Hepatocyte (in vitro differentiated cells): Measurements from ENCODE around the gene ITPKA.

Source experiments
- EZH2 ChIP-seq: fragments of 200-600 bp; sonication (generic); IDR thresholded peaks from 2 replicates; pipeline ENCODE4 v1.6.1; 2016; ENCODE audit warnings: antibody characterized with exemption, mild to moderate bottlenecking, borderline replicate concordance
- TF ChIP-seq, protein P1 (sequence below): fragments of 200-600 bp; sonication (generic); IDR thresholded peaks from 2 replicates; pipeline ENCODE4 v1.5.1; 2016; ENCODE audit warnings: antibody characterized with exemption, mild to moderate bottlenecking; ENCODE audit not compliant: poor library complexity

DNA sequence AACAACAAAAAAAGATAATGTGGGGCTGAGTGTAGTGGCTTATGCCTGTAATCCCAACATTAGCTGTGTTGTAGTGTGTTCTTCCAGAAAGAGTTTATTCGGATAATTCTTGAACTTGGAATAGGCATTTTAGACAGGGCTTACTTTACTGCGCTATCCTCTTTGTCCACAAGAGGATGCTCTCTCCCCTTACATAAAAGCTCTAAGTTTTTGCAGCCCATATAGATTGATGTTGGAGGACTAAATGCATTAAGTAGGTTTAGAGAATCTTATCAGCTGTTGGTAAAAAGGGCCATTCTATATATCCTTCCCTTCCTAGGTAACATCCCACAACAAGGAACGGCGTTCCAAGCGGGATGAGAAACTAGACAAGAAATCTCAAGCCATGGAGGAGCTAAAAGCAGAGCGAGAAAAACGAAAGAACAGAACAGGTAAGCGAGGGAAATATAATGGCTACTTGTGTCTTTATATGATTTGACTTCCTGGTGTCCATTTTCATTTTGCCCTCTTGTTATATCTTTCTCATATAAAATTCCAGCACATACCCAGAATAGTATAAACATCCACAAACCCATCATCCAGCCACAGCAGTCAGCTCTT is 27.8 kb upstream of the ITPKA start:
- TF ChIP-seq, protein P1, sequence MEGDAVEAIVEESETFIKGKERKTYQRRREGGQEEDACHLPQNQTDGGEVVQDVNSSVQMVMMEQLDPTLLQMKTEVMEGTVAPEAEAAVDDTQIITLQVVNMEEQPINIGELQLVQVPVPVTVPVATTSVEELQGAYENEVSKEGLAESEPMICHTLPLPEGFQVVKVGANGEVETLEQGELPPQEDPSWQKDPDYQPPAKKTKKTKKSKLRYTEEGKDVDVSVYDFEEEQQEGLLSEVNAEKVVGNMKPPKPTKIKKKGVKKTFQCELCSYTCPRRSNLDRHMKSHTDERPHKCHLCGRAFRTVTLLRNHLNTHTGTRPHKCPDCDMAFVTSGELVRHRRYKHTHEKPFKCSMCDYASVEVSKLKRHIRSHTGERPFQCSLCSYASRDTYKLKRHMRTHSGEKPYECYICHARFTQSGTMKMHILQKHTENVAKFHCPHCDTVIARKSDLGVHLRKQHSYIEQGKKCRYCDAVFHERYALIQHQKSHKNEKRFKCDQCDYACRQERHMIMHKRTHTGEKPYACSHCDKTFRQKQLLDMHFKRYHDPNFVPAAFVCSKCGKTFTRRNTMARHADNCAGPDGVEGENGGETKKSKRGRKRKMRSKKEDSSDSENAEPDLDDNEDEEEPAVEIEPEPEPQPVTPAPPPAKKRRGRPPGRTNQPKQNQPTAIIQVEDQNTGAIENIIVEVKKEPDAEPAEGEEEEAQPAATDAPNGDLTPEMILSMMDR = peak; percentile 76
- TF ChIP-seq EZH2 = no peak
